Neural cell (in vitro differentiated cells): Measurements from ENCODE around the gene ARAP2. TPM values are rescaled to one million over a fixed set of nuclear protein-coding genes. Genes with fewer than 3 reads are reported as not detected.

Experiments
- H2AFZ ChIP-seq: fragments of 200-600, 300-800 bp; sonication (generic), shearing (Covaris generic); 2 replicates; pipeline ENCODE4 v1.6.0; 2014; ENCODE audit warnings: low read depth, mild to moderate bottlenecking, antibody characterized with exemption, low read length, moderate library complexity
- H3F3A ChIP-seq: fragments of 200-600 bp; shearing (Covaris generic); 2 replicates; pipeline ENCODE4 v1.6.1; 2016; ENCODE audit warnings: mild to moderate bottlenecking, moderate library complexity, mixed read lengths, antibody characterized with exemption, low read length; ENCODE audit not compliant: insufficient read depth, poor library complexity, severe bottlenecking
- H3K27ac ChIP-seq: fragments of 200-600, 300-800 bp; sonication (generic), shearing (Covaris generic); 2 replicates; pipeline ENCODE4 v1.5.1; 2014; ENCODE audit warnings: mild to moderate bottlenecking, low read length, moderate library complexity
- H3K27me3 ChIP-seq: fragments of 300-800, 200-600 bp; sonication (generic), shearing (Covaris generic); 2 replicates; pipeline ENCODE4 v1.6.0; 2014; ENCODE audit warnings: mild to moderate bottlenecking, low read depth, low read length, moderate library complexity; ENCODE audit not compliant: insufficient read depth
- H3K36me3 ChIP-seq: fragments of 300-800, 200-600 bp; sonication (generic), shearing (Covaris generic); 2 replicates; pipeline ENCODE4 v1.5.1; 2014; ENCODE audit warnings: mild to moderate bottlenecking, antibody characterized with exemption, low read length, moderate library complexity; ENCODE audit not compliant: insufficient read depth
- H3K4me2 ChIP-seq: fragments of 300-800, 200-600 bp; sonication (generic), shearing (Covaris generic); 2 replicates; pipeline ENCODE4 v1.6.0; 2014; ENCODE audit warnings: mild to moderate bottlenecking, low read length
- H3K4me3 ChIP-seq: fragments of 300-800, 200-600 bp; sonication (generic), shearing (Covaris generic); 2 replicates; pipeline ENCODE4 v1.5.1; 2014; ENCODE audit warnings: mild to moderate bottlenecking, low read length, moderate library complexity
- H3K79me2 ChIP-seq: fragments of 200-600 bp; shearing (Covaris generic); replicated peaks from 2 replicates; pipeline ENCODE4 v1.6.0; 2014; ENCODE audit warnings: mild to moderate bottlenecking, low read length, moderate library complexity; ENCODE audit not compliant: insufficient read depth
- H3K9ac ChIP-seq: fragments of 300-800, 200-600 bp; sonication (generic), shearing (Covaris generic); 2 replicates; pipeline ENCODE4 v1.6.1; 2016; ENCODE audit warnings: mild to moderate bottlenecking, low read length, mixed read lengths
- H3K9me2 ChIP-seq: fragments of 200-600 bp; shearing (Covaris generic); 2 replicates; pipeline ENCODE4 v1.6.1; 2016; ENCODE audit warnings: mild to moderate bottlenecking, low read length, mixed read lengths; ENCODE audit not compliant: insufficient read depth
- H3K9me3 ChIP-seq: fragments of 200-600, 300-800 bp; sonication (generic), shearing (Covaris generic); 2 replicates; pipeline ENCODE4 v1.6.1; 2016; ENCODE audit warnings: mild to moderate bottlenecking, mixed run types, low read length, moderate library complexity, mixed read lengths
- H4K20me1 ChIP-seq: fragments of 200-600 bp; shearing (Covaris generic); 2 replicates; pipeline ENCODE4 v1.6.1; 2016; ENCODE audit warnings: mild to moderate bottlenecking, mixed run types; ENCODE audit not compliant: insufficient read depth
- EP300 ChIP-seq: fragments of 450-650 bp; conservative IDR thresholded peaks from 2 replicates; pipeline ENCODE4 v1.6.1; 2014; ENCODE audit warnings: antibody characterized with exemption, mild to moderate bottlenecking, moderate library complexity; ENCODE audit not compliant: poor library complexity, severe bottlenecking
- EZH2 ChIP-seq: fragments of 200-600, 300-800 bp; shearing (Covaris generic), sonication (generic); IDR thresholded peaks from 2 replicates; pipeline ENCODE4 v1.6.1; 2014; ENCODE audit warnings: antibody characterized with exemption, low read length, borderline replicate concordance, mild to moderate bottlenecking; ENCODE audit not compliant: insufficient read depth, poor library complexity, severe bottlenecking
- MXI1 ChIP-seq: fragments of 450-650 bp; conservative IDR thresholded peaks from 2 replicates; pipeline ENCODE4 v1.6.1; 2014; ENCODE audit warnings: antibody characterized with exemption, mild to moderate bottlenecking; ENCODE audit not compliant: poor library complexity, severe bottlenecking
- POLR2AphosphoS5 ChIP-seq: IDR thresholded peaks from 2 replicates; pipeline ENCODE4 v1.6.1; 2012
- RAD21 ChIP-seq: fragments of 450-650 bp; conservative IDR thresholded peaks from 2 replicates; pipeline ENCODE4 v1.6.1; 2014; ENCODE audit warnings: antibody characterized with exemption, mild to moderate bottlenecking, moderate library complexity
- SMC3 ChIP-seq: fragments of 450-650 bp; conservative IDR thresholded peaks from 2 replicates; pipeline ENCODE4 v1.6.1; 2014; ENCODE audit warnings: antibody characterized with exemption, mild to moderate bottlenecking, moderate library complexity; ENCODE audit not compliant: poor library complexity
- TAF1 ChIP-seq: IDR thresholded peaks from 2 replicates; pipeline ENCODE4 v1.6.1; 2012; ENCODE audit warnings: low read depth
- polyA plus RNA-seq: library from polyadenylated mRNA; depleted of rRNA; stranded (reverse); fragments of >200 nt; gene quantifications from 2 replicates; pipeline ENCODE4 v1.2.3, GENCODE V29; 2014
- TF ChIP-seq, protein P1 (sequence below): fragments of 450-650 bp; IDR thresholded peaks from 2 replicates; pipeline ENCODE4 v1.5.1; 2014; ENCODE audit warnings: antibody characterized with exemption, mild to moderate bottlenecking, moderate library complexity; ENCODE audit not compliant: poor library complexity, severe bottlenecking
- TF ChIP-seq, protein P2 (sequence below): IDR thresholded peaks from 2 replicates; pipeline ENCODE4 v1.6.1; 2012; ENCODE audit warnings: borderline replicate concordance

Gene ARAP2
- polyA plus RNA-seq, 1 donor from 2014 or later, result 2.1 TPM

DNA sequence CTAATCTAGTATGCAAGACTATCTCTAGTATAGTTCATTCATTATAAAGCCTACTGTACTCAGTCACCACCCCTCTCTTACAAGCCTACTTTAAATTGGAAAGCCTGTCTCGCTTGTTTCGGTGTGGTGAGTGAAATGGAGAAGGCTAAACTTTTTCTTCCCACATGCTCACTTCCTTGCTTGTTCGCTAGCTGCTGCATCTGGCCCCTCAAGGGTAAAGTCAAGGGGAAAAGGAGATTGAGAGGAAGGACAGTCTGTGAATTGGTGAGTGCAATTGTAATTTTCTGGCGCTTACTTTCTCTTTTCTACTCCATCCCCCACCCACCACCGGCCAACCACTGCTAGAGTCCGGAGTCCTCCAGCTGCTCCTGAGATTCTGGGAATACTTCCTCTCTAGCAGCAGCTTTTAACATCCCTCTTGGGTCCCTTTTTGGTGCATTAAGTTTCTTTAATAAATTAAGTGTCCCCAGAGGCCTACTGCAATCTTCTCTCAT lies 12.1 kb upstream of the ARAP2 start:
- Histone ChIP-seq H3K79me2 (no peaks in the 10 kb centered on the region), H3K4me2 (no peak overlapping the region), H3K4me3 (no peak overlapping the region), H2AFZ (no peak overlapping the region), H3K27ac (no peak overlapping the region), H3K27me3 (no peaks in the 10 kb centered on the region), H3K9me3 (no peaks in the 10 kb centered on the region), H3K36me3 (no peaks in the 10 kb centered on the region), H4K20me1 (no peaks in the 10 kb centered on the region), H3F3A (no peaks in the 10 kb centered on the region), H3K9me2 (no peaks in the 10 kb centered on the region), H3K9ac (no peak overlapping the region)
- no peak for TF ChIP-seq MXI1
- TF ChIP-seq, protein P1, sequence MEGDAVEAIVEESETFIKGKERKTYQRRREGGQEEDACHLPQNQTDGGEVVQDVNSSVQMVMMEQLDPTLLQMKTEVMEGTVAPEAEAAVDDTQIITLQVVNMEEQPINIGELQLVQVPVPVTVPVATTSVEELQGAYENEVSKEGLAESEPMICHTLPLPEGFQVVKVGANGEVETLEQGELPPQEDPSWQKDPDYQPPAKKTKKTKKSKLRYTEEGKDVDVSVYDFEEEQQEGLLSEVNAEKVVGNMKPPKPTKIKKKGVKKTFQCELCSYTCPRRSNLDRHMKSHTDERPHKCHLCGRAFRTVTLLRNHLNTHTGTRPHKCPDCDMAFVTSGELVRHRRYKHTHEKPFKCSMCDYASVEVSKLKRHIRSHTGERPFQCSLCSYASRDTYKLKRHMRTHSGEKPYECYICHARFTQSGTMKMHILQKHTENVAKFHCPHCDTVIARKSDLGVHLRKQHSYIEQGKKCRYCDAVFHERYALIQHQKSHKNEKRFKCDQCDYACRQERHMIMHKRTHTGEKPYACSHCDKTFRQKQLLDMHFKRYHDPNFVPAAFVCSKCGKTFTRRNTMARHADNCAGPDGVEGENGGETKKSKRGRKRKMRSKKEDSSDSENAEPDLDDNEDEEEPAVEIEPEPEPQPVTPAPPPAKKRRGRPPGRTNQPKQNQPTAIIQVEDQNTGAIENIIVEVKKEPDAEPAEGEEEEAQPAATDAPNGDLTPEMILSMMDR, result no peak
- TF ChIP-seq SMC3, result no peak
- no peak for TF ChIP-seq POLR2AphosphoS5
- no peak for TF ChIP-seq EZH2
- TF ChIP-seq, protein P2, sequence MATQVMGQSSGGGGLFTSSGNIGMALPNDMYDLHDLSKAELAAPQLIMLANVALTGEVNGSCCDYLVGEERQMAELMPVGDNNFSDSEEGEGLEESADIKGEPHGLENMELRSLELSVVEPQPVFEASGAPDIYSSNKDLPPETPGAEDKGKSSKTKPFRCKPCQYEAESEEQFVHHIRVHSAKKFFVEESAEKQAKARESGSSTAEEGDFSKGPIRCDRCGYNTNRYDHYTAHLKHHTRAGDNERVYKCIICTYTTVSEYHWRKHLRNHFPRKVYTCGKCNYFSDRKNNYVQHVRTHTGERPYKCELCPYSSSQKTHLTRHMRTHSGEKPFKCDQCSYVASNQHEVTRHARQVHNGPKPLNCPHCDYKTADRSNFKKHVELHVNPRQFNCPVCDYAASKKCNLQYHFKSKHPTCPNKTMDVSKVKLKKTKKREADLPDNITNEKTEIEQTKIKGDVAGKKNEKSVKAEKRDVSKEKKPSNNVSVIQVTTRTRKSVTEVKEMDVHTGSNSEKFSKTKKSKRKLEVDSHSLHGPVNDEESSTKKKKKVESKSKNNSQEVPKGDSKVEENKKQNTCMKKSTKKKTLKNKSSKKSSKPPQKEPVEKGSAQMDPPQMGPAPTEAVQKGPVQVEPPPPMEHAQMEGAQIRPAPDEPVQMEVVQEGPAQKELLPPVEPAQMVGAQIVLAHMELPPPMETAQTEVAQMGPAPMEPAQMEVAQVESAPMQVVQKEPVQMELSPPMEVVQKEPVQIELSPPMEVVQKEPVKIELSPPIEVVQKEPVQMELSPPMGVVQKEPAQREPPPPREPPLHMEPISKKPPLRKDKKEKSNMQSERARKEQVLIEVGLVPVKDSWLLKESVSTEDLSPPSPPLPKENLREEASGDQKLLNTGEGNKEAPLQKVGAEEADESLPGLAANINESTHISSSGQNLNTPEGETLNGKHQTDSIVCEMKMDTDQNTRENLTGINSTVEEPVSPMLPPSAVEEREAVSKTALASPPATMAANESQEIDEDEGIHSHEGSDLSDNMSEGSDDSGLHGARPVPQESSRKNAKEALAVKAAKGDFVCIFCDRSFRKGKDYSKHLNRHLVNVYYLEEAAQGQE, result no peak
- no peak for TF ChIP-seq RAD21
- TF ChIP-seq TAF1, result no peak
- no peak for TF ChIP-seq EP300

DNA sequence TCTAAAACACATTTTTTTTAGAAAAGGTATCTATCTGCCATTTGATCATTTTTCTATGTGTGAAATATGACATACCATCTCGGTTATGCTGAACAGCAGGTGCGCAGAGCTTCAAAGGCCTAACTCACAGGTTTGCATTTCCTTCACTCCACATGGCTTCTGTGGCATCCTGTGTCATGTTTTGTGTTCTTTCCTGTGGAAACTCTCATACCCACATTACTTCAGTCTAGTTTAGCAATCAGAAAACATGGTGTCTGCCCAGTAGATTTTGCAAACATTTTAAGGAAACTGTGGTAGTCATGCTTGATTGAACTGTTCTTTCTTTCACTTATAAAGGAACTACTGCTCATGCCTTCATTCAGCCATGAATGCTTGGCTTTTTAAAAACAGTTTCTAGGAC lies 11.3 kb upstream of the ARAP2 start:
- Histone ChIP-seq H3K9me2 (no peaks in the 10 kb centered on the region), H3K4me3 (no peak overlapping the region), H3K9me3 (no peaks in the 10 kb centered on the region), H3K9ac (no peak overlapping the region), H3K27ac (no peak overlapping the region), H3K27me3 (no peaks in the 10 kb centered on the region), H3K79me2 (no peaks in the 10 kb centered on the region), H3F3A (no peaks in the 10 kb centered on the region), H3K36me3 (no peaks in the 10 kb centered on the region), H2AFZ (no peak overlapping the region), H3K4me2 (no peak overlapping the region), H4K20me1 (no peaks in the 10 kb centered on the region)
- TF ChIP-seq TAF1 (no peak), POLR2AphosphoS5 (no peak), RAD21 (no peak), EP300 (no peak), MXI1 (no peak), EZH2 (no peak), SMC3 (no peak)
- TF ChIP-seq, protein P2, result no peak
- TF ChIP-seq, protein P1, result no peak
